Measurements from ENCODE around the gene GFER. TPM values are rescaled to one million over a fixed set of nuclear protein-coding genes. Genes with fewer than 3 reads are reported as not detected.

The GFER gene
- total RNA-seq, 1 experiment from 2014 or later = 58.5 TPM

DNA sequence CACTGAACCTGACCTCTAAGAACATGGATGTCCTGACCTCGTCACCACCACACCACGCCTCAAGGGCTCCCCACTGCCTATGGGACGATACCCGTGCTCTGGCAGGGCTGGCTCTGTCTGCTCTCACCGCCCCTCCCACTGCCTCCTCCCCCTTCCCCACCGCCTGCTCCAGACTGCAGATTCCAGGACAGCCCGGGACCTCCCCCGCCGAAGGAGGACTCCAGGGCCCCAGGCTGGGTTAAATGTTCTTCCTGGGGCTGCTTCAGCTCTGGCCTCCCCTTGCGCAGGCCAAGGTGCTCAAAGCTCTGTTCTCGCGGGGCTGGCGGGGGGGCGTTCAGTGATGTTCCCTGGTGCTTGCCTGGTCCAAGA, 38.7 kb downstream of the GFER start:
- H3K27ac Mint-ChIP-seq = peak overlapping the region; percentile 68; the same call in 1 of the 2 replicates
- DNase-seq (ENCODE audit: low spot score) = peak; percentile 75
- POLR2A ChIA-PET = interaction anchor here (0.5 to 1.5 kb wide), 6 partner anchors 19 to 203 kb away, joined by 3 to 6 read pairs (median 4); no protein-coding TSS in a partner anchor

DNA sequence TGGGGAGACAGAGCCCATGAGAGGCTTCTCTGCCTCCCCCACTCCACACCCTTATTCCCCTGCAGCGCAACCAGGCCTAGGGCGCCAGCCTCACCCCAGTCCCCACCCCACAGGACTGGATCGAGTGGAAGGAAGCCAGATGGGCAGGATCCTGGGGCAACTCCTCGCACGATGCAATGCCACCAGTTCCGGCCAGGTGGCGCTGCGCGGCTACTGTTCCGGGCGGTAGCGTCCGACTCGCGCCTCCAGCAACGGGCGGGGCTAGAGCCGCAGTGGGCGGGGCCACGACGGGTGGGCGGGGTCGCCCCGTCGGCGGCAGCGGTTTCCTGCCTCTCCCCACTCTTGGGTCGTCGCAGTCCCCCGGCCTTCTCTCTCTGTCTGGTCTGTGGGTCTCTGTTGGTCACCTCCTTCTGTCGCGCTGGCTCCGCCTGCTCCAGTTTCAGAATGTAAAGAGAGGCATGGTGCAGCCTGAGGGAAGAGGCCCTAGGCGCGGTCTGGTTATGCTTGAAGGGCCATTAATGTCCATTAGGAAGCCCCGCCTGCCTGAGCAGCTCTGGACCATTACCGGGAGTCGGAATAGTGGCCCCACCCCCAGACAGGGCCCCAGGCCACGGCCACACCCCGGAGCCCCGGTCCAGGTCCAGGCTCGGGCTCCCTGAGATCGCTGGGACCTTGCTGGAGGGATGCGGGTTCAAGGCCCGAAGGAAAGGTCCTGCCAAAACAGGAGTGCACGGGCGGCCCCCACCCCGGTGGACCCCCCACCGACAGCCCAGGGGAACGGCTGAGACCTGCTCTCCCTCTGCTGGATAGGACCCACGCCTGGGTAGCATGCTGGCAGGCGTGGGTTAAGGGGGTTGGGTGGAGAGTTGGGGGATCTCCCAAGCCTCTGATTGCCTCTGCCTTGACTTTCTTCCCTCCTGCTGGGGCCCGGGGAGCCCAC, 39.4 kb downstream of the GFER start:
- Mint-ChIP-seq H3K27ac (peak overlapping the region; percentile 95; the same call in 1 of the 2 replicates), H3K36me3 (no peaks in the 10 kb centered on the region), H3K4me3 (peak overlapping the region; percentile 77), H3K9me3 (no peaks in the 10 kb centered on the region), H3K27me3 (ENCODE audit: low read depth) (peaks cover 72% of the 10 kb centered on the region), H3K4me1 (peaks cover 14% of the 10 kb centered on the region)
- DNase-seq (ENCODE audit: low spot score) (peak; percentile 98), ATAC-seq (peak; percentile 57)
- CTCF ChIA-PET = interaction anchor here (0.6 to 3.5 kb wide), 41 partner anchors 9 to 1363 kb away, joined by 3 to 42 read pairs (median 5); partner anchors contain the start of genes EME2, GFER, MRPS34 and NTHL1
- POLR2A ChIA-PET = interaction anchor here (0.6 to 1.5 kb wide), 5 partner anchors 19 to 183 kb away, joined by 3 to 6 read pairs (median 4); no protein-coding TSS in a partner anchor
- TF ChIP-seq, protein P1, sequence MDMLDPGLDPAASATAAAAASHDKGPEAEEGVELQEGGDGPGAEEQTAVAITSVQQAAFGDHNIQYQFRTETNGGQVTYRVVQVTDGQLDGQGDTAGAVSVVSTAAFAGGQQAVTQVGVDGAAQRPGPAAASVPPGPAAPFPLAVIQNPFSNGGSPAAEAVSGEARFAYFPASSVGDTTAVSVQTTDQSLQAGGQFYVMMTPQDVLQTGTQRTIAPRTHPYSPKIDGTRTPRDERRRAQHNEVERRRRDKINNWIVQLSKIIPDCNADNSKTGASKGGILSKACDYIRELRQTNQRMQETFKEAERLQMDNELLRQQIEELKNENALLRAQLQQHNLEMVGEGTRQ (CRISPR knock-in tag; IDR thresholded peaks at IDR 0.05) = no peak
- TF ChIP-seq, protein P2, sequence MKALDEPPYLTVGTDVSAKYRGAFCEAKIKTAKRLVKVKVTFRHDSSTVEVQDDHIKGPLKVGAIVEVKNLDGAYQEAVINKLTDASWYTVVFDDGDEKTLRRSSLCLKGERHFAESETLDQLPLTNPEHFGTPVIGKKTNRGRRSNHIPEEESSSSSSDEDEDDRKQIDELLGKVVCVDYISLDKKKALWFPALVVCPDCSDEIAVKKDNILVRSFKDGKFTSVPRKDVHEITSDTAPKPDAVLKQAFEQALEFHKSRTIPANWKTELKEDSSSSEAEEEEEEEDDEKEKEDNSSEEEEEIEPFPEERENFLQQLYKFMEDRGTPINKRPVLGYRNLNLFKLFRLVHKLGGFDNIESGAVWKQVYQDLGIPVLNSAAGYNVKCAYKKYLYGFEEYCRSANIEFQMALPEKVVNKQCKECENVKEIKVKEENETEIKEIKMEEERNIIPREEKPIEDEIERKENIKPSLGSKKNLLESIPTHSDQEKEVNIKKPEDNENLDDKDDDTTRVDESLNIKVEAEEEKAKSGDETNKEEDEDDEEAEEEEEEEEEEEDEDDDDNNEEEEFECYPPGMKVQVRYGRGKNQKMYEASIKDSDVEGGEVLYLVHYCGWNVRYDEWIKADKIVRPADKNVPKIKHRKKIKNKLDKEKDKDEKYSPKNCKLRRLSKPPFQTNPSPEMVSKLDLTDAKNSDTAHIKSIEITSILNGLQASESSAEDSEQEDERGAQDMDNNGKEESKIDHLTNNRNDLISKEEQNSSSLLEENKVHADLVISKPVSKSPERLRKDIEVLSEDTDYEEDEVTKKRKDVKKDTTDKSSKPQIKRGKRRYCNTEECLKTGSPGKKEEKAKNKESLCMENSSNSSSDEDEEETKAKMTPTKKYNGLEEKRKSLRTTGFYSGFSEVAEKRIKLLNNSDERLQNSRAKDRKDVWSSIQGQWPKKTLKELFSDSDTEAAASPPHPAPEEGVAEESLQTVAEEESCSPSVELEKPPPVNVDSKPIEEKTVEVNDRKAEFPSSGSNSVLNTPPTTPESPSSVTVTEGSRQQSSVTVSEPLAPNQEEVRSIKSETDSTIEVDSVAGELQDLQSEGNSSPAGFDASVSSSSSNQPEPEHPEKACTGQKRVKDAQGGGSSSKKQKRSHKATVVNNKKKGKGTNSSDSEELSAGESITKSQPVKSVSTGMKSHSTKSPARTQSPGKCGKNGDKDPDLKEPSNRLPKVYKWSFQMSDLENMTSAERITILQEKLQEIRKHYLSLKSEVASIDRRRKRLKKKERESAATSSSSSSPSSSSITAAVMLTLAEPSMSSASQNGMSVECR (CRISPR knock-in tag; IDR thresholded peaks at IDR 0.05; ENCODE audit: borderline replicate concordance) = no peak
- TF ChIP-seq, protein P3, sequence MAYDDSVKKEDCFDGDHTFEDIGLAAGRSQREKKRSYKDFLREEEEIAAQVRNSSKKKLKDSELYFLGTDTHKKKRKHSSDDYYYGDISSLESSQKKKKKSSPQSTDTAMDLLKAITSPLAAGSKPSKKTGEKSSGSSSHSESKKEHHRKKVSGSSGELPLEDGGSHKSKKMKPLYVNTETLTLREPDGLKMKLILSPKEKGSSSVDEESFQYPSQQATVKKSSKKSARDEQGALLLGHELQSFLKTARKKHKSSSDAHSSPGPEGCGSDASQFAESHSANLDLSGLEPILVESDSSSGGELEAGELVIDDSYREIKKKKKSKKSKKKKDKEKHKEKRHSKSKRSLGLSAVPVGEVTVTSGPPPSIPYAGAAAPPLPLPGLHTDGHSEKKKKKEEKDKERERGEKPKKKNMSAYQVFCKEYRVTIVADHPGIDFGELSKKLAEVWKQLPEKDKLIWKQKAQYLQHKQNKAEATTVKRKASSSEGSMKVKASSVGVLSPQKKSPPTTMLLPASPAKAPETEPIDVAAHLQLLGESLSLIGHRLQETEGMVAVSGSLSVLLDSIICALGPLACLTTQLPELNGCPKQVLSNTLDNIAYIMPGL (CRISPR knock-in tag; IDR thresholded peaks at IDR 0.05) = peak; percentile 76
- TF ChIP-seq SOX15 (CRISPR knock-in tag; IDR thresholded peaks at IDR 0.05) (no peak), CREM (CRISPR knock-in tag; IDR thresholded peaks at IDR 0.05) (peak; percentile 9; the same call in 1 of the 2 replicates)
- TF ChIP-seq, protein P4, sequence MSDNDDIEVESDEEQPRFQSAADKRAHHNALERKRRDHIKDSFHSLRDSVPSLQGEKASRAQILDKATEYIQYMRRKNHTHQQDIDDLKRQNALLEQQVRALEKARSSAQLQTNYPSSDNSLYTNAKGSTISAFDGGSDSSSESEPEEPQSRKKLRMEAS (CRISPR knock-in tag; IDR thresholded peaks at IDR 0.05) = peak; percentile 71; the same call in 1 of the 2 replicates

More for the DNA sequence above, 38.7 kb downstream of the GFER start:
- ATAC-seq = peak; percentile 49
- Mint-ChIP-seq H3K4me3 (peak overlapping the region; percentile 77), H3K4me1 (peaks cover 14% of the 10 kb centered on the region), H3K9me3 (no peaks in the 10 kb centered on the region), H3K36me3 (no peaks in the 10 kb centered on the region), H3K27me3 (ENCODE audit: low read depth) (peaks cover 72% of the 10 kb centered on the region)
- TF ChIP-seq KAT7 (CRISPR knock-in tag; IDR thresholded peaks at IDR 0.05; ENCODE audit: borderline replicate concordance) (no peak), NR1H2 (CRISPR knock-in tag; IDR thresholded peaks at IDR 0.05) (no peak), GRHL2 (CRISPR knock-in tag; IDR thresholded peaks at IDR 0.05; ENCODE audit: insufficient replicate concordance, severe bottlenecking) (no peak), ZBTB21 (CRISPR knock-in tag; IDR thresholded peaks at IDR 0.05; ENCODE audit: borderline replicate concordance) (no peak), MXD4 (CRISPR knock-in tag; IDR thresholded peaks at IDR 0.05; ENCODE audit: borderline replicate concordance) (no peak), PRRX2 (CRISPR knock-in tag; IDR thresholded peaks at IDR 0.05) (no peak), ZNF671 (CRISPR knock-in tag; IDR thresholded peaks at IDR 0.05) (no peak), FOXK1 (CRISPR knock-in tag; IDR thresholded peaks at IDR 0.05) (no peak)
- TF ChIP-seq, protein P5, sequence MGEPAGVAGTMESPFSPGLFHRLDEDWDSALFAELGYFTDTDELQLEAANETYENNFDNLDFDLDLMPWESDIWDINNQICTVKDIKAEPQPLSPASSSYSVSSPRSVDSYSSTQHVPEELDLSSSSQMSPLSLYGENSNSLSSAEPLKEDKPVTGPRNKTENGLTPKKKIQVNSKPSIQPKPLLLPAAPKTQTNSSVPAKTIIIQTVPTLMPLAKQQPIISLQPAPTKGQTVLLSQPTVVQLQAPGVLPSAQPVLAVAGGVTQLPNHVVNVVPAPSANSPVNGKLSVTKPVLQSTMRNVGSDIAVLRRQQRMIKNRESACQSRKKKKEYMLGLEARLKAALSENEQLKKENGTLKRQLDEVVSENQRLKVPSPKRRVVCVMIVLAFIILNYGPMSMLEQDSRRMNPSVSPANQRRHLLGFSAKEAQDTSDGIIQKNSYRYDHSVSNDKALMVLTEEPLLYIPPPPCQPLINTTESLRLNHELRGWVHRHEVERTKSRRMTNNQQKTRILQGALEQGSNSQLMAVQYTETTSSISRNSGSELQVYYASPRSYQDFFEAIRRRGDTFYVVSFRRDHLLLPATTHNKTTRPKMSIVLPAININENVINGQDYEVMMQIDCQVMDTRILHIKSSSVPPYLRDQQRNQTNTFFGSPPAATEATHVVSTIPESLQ (CRISPR knock-in tag; IDR thresholded peaks at IDR 0.05) = no peak
- TF ChIP-seq, protein P6, sequence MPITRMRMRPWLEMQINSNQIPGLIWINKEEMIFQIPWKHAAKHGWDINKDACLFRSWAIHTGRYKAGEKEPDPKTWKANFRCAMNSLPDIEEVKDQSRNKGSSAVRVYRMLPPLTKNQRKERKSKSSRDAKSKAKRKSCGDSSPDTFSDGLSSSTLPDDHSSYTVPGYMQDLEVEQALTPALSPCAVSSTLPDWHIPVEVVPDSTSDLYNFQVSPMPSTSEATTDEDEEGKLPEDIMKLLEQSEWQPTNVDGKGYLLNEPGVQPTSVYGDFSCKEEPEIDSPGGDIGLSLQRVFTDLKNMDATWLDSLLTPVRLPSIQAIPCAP (CRISPR knock-in tag; IDR thresholded peaks at IDR 0.05) = no peak
- TF ChIP-seq, protein P7, sequence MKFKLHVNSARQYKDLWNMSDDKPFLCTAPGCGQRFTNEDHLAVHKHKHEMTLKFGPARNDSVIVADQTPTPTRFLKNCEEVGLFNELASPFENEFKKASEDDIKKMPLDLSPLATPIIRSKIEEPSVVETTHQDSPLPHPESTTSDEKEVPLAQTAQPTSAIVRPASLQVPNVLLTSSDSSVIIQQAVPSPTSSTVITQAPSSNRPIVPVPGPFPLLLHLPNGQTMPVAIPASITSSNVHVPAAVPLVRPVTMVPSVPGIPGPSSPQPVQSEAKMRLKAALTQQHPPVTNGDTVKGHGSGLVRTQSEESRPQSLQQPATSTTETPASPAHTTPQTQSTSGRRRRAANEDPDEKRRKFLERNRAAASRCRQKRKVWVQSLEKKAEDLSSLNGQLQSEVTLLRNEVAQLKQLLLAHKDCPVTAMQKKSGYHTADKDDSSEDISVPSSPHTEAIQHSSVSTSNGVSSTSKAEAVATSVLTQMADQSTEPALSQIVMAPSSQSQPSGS (CRISPR knock-in tag; IDR thresholded peaks at IDR 0.05; ENCODE audit: borderline replicate concordance, low read depth) = no peak
- TF ChIP-seq, protein P8, sequence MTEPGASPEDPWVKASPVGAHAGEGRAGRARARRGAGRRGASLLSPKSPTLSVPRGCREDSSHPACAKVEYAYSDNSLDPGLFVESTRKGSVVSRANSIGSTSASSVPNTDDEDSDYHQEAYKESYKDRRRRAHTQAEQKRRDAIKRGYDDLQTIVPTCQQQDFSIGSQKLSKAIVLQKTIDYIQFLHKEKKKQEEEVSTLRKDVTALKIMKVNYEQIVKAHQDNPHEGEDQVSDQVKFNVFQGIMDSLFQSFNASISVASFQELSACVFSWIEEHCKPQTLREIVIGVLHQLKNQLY (CRISPR knock-in tag; IDR thresholded peaks at IDR 0.05) = no peak
- TF ChIP-seq, protein P9, sequence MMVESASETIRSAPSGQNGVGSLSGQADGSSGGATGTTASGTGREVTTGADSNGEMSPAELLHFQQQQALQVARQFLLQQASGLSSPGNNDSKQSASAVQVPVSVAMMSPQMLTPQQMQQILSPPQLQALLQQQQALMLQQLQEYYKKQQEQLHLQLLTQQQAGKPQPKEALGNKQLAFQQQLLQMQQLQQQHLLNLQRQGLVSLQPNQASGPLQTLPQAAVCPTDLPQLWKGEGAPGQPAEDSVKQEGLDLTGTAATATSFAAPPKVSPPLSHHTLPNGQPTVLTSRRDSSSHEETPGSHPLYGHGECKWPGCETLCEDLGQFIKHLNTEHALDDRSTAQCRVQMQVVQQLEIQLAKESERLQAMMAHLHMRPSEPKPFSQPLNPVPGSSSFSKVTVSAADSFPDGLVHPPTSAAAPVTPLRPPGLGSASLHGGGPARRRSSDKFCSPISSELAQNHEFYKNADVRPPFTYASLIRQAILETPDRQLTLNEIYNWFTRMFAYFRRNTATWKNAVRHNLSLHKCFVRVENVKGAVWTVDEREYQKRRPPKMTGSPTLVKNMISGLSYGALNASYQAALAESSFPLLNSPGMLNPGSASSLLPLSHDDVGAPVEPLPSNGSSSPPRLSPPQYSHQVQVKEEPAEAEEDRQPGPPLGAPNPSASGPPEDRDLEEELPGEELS (CRISPR knock-in tag; IDR thresholded peaks at IDR 0.05) = no peak
- CTCF ChIA-PET = interaction anchor here (0.5 to 3.5 kb wide), 39 partner anchors 9 to 1362 kb away, joined by 3 to 42 read pairs (median 5); partner anchors contain the start of genes EME2, GFER, MRPS34 and NTHL1
